ENCODE data around the gene CGB1.
A peak's percentile ranks its signal among the peaks of the same experiment; 100 is the strongest.

DNA sequence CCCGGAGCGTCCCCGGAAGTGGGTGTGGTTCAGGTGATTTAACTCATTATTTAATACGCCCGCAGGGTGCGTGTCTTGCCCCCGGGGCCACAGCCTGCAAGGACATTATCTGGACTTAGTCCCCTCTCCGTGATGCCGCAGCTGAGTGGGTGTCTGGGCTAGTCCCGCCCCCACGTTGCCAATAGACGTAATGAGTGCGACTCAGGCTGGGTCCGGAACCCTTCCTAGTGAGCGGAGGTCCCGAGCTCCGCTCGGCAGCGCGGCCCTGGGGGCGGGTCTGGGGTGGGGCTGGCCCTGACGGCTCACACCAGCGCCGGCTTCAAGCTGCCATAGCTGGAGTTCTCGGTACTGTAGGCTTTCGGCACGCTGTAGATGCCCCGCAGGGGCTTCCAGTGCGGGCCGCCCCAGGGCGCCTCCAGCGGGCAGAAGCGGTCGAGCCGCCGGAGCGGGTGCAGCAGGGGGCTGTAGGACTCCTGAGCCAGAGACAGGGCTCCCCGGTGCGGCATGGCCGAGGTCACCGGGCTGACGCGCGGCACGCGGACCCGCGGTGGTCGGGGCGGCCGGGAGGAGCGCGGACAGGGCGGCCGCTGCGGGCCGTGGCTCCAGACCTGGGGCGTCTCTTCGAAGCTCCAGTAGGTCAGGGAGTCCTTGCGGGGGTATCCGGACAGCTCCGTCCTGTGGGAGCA, 18.9 kb downstream of the CGB1 start:
- TF ChIP-seq, protein P1, sequence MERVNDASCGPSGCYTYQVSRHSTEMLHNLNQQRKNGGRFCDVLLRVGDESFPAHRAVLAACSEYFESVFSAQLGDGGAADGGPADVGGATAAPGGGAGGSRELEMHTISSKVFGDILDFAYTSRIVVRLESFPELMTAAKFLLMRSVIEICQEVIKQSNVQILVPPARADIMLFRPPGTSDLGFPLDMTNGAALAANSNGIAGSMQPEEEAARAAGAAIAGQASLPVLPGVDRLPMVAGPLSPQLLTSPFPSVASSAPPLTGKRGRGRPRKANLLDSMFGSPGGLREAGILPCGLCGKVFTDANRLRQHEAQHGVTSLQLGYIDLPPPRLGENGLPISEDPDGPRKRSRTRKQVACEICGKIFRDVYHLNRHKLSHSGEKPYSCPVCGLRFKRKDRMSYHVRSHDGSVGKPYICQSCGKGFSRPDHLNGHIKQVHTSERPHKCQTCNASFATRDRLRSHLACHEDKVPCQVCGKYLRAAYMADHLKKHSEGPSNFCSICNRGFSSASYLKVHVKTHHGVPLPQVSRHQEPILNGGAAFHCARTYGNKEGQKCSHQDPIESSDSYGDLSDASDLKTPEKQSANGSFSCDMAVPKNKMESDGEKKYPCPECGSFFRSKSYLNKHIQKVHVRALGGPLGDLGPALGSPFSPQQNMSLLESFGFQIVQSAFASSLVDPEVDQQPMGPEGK (CRISPR knock-in tag; IDR thresholded peaks at IDR 0.05) = no peak
- TF ChIP-seq, protein P2, sequence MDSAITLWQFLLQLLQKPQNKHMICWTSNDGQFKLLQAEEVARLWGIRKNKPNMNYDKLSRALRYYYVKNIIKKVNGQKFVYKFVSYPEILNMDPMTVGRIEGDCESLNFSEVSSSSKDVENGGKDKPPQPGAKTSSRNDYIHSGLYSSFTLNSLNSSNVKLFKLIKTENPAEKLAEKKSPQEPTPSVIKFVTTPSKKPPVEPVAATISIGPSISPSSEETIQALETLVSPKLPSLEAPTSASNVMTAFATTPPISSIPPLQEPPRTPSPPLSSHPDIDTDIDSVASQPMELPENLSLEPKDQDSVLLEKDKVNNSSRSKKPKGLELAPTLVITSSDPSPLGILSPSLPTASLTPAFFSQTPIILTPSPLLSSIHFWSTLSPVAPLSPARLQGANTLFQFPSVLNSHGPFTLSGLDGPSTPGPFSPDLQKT (CRISPR knock-in tag; IDR thresholded peaks at IDR 0.05; ENCODE audit: borderline replicate concordance) = no peak
- no peak for TF ChIP-seq JUN (CRISPR knock-in tag; IDR thresholded peaks at IDR 0.05)
- no peak for TF ChIP-seq ZNF609 (CRISPR knock-in tag; IDR thresholded peaks at IDR 0.05; ENCODE audit: borderline replicate concordance)
- TF ChIP-seq, protein P3, sequence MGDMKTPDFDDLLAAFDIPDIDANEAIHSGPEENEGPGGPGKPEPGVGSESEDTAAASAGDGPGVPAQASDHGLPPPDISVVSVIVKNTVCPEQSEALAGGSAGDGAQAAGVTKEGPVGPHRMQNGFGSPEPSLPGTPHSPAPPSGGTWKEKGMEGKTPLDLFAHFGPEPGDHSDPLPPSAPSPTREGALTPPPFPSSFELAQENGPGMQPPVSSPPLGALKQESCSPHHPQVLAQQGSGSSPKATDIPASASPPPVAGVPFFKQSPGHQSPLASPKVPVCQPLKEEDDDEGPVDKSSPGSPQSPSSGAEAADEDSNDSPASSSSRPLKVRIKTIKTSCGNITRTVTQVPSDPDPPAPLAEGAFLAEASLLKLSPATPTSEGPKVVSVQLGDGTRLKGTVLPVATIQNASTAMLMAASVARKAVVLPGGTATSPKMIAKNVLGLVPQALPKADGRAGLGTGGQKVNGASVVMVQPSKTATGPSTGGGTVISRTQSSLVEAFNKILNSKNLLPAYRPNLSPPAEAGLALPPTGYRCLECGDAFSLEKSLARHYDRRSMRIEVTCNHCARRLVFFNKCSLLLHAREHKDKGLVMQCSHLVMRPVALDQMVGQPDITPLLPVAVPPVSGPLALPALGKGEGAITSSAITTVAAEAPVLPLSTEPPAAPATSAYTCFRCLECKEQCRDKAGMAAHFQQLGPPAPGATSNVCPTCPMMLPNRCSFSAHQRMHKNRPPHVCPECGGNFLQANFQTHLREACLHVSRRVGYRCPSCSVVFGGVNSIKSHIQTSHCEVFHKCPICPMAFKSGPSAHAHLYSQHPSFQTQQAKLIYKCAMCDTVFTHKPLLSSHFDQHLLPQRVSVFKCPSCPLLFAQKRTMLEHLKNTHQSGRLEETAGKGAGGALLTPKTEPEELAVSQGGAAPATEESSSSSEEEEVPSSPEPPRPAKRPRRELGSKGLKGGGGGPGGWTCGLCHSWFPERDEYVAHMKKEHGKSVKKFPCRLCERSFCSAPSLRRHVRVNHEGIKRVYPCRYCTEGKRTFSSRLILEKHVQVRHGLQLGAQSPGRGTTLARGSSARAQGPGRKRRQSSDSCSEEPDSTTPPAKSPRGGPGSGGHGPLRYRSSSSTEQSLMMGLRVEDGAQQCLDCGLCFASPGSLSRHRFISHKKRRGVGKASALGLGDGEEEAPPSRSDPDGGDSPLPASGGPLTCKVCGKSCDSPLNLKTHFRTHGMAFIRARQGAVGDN (CRISPR knock-in tag; IDR thresholded peaks at IDR 0.05) = peak; percentile 75
- TF ChIP-seq, protein P4, sequence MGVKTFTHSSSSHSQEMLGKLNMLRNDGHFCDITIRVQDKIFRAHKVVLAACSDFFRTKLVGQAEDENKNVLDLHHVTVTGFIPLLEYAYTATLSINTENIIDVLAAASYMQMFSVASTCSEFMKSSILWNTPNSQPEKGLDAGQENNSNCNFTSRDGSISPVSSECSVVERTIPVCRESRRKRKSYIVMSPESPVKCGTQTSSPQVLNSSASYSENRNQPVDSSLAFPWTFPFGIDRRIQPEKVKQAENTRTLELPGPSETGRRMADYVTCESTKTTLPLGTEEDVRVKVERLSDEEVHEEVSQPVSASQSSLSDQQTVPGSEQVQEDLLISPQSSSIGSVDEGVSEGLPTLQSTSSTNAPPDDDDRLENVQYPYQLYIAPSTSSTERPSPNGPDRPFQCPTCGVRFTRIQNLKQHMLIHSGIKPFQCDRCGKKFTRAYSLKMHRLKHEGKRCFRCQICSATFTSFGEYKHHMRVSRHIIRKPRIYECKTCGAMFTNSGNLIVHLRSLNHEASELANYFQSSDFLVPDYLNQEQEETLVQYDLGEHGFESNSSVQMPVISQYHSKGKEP (CRISPR knock-in tag; IDR thresholded peaks at IDR 0.05) = no peak
- TF ChIP-seq, protein P5, sequence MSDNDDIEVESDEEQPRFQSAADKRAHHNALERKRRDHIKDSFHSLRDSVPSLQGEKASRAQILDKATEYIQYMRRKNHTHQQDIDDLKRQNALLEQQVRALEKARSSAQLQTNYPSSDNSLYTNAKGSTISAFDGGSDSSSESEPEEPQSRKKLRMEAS (IDR thresholded peaks at IDR 0.05) = peak; percentile 75
- no peak for TF ChIP-seq RBAK (CRISPR knock-in tag; IDR thresholded peaks at IDR 0.05)
